IPS DF 4.7 (cell line): ENCODE results near the gene PPP2R2B.
"Not testable (repeated sequence)": the region's sequence is repeated elsewhere in the genome, so short reads cannot be mapped to it uniquely, and the experiment has no call there.

Source experiments
- DNase-seq: peaks from one replicate; pipeline ENCODE4 v3.0.0-alpha.2; 2013; ENCODE audit warnings: low spot score; ENCODE audit errors: extremely low read depth

Gene PPP2R2B

DNA sequence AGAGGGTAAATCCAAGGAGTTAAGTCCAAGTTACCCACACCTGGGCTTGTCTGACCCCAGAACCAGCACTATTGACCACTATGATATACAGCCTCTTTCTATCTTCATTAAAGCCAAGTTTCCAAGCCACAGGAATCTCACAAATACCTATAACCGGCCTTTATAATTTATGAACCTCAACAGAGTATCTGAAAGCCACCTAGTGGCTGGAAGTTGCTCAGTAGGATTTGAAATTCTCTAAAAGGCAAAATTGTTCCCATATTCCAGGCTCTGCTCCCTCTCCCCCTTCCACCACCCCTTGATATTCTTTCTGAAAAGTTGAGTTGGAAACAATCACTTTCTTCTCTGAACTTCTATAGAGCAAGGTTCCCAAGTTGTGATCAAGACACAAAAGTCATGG, 256.2 kb downstream of the PPP2R2B start:
- DNase-seq, result no peak

DNA sequence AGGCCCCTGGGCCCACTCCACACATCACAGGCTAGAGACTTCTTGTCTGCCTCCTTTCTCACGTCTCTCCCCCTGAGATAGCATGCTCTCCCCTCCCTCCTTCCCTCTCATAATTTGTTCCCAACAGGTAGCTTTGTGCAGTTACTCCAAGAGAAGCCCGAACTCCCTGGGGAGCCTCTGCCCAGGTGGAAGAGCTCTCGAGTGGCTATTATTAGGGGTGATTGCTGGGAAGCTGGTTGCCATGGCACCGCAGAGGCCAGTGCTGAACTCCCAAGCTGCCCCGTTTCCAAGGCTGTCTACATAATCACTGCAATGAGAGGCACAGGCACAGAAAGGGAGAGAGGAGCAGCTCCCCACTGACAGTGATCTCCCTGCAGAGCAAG, 257.9 kb downstream of the PPP2R2B start:
- no peak for DNase-seq

DNA sequence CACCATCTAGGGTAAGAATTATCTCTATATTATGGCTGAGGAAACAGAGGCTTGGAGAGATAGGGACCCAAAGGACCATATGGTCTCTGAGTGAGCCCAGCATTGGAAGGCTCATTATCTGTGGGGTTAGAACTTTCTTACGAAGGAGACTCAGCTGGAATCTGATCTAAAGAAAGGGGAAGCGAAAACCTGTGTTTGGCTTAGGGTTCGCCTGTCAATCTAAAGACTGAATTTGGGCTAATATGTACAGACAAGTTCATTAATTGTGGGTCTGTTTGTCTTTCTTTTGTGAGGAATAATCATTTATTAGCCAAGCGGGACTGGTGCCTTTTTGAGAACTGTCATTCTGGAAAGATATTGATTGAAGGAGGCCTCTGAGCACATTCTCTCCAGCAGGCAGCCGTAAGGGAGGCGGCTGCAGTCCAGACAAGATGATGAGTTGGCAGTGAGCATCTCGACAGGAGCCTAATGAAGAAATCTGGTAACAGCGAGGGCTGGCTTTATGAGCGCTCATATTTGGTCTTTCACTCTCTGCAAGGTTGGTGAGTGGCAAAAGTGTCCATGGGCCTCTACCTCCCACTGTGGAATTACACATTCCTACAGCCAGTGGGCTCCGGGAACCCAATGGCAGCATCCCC, 258.4 kb downstream of the PPP2R2B start:
- DNase-seq, result no peak

DNA sequence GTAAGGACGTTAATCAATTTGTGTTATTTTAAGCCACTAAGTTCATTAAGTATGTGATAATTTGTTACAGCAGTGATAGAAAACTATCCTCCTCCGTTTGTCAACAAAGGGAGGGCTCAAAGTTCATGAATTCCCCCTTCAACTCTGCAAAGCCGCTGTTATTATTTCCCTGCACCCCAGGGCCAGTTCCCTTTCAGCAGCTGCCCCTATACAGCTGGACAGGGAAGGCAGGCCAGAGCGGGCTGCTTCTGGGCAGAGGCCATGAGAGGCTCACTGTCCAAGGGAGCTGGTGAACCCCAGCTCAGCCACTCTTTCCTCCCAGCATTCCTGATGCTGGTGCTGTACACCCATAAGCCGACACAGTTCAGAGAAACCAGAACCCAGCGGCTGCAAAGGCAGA, 260.1 kb downstream of the PPP2R2B start:
- DNase-seq, result no peak

DNA sequence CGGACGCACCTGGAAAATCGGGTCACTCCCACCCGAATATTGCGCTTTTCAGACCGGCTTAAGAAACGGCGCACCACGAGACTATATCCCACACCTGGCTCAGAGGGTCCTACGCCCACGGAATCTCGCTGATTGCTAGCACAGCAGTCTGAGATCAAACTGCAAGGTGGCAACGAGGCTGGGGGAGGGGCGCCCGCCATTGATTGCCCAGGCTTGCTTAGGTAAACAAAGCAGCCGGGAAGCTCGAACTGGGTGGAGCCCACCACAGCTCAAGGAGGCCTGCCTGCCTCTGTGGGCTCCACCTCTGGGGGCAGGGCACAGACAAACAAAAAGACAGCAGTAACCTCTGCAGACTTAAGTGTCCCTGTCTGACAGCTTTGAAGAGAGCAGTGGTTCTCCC, 268.8 kb downstream of the PPP2R2B start:
- not testable (repeated sequence) for DNase-seq

DNA sequence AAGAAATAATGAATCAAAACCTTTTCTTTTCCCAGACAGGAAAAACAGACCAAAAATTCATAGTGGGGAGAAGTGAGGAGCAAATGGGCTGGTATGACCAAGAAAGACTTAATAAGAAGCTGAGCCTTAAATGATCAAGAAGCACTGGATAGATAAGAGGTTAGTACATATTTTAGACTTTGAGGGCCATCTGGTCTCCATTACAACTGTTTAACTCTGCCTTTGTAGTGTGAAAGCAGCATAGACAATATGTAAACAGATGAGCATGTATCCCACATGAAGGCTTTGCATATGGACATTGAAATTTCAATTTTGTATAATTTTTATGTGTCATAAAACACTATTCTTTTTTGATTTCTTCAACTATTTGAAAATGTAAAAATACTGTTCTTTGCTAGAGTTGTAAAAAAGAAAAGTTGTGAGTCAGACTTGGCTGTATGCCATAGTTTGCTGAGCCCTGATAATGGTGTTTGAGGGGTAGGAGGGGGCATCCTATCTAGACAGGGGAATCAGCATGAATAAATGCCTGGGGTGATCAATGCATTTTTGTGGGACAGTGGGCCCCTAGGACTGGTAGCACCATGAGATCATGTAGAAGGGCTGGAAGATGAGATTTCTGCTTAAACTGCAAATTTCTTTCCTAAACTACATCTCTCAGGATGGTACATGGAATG, 270.8 kb downstream of the PPP2R2B start:
- DNase-seq, result no peak

DNA sequence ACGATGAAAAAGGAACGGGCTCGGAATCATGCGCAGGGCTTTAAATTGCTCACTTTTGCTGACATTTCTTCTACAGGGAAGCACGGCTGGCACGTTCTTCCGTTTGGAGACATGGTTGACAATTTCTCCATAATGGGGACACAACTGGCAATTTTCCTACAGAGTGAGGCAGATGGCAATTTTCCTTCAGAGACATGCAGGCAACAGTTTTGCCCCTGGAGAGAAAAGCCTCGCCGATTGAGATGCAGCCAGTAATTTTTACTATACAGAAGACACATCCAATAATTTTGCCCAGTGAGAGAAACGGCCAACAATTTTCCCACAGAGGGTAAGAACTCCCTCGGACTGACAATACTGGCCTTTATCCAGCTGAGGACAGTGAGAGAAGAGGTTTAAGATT, 271.7 kb downstream of the PPP2R2B start:
- no peak for DNase-seq

DNA sequence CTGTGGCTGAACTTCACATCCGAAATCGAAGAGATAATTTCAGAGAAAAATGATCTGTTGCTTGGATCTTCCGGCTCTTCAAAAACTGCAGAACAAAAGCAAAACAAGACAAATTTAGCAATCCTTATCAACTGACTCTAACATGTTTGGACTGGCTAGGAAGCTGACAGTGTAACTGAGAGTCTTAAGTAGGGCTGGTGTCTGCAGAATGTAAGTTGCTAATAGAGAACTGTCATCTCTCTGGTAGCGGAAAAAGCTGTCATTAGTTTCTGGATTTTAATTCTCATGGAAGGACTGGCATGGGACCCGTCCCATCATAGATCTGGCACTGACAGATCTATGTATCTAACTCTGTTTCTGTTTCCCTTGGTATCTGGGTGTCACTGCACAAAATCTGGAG, 278.2 kb downstream of the PPP2R2B start:
- DNase-seq, result no peak

DNA sequence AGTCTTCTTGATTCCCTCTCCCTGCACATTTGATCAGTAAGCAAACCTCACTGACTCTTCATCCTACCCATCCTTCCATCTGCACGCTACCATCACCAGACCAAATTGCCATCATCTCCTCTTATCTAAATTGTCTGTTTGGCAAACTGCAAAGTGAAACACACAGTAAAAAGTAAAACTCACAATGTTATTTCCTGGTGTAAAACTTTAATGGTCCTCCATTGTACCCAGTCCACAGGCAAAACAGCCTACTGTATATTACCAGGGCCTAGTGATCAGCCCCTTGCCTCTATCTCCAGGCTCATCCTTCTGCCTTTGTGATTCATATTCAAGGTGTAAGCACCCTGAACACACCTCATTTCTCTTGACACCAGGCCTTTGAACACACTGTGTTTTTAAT, 279.3 kb downstream of the PPP2R2B start:
- DNase-seq, result no peak

DNA sequence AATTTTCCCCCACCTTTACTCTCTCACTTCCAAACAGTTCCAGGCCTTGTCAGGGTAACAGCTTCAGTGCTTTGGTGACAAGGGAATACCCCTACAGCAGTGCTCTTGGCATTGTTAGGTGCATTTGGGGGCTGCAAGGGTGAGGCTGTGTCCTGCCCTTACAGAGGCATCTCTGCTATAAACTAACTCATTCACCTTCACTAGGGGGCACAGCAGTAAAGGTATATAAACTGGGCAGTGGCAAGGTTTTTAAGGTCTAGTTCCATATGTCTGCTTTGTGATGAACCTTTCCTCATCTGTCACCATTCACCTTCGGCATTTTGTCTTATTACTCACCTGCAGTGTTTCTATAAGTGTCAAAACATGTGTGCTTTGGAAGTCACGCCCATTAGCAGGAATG, 283.5 kb downstream of the PPP2R2B start:
- DNase-seq, result no peak

DNA sequence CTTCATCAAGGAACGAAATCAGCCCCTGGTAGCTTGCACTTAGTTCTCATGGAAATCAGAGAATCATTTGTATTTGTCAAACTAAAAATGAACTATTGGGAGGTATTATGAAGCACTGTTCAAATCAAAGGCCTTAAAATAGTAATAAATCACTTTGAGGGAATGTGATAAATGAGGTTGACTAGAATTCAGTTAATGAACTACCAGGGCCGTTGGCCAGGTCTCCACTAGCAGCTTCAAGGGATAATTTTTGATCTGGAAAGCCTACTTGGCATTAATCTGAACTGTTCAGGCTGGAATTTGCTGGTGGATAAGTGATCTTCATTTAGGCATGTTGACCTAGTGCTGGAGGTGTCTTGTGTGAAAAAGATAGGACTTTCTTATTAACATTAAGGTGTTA, 286.2 kb downstream of the PPP2R2B start:
- no peak for DNase-seq

DNA sequence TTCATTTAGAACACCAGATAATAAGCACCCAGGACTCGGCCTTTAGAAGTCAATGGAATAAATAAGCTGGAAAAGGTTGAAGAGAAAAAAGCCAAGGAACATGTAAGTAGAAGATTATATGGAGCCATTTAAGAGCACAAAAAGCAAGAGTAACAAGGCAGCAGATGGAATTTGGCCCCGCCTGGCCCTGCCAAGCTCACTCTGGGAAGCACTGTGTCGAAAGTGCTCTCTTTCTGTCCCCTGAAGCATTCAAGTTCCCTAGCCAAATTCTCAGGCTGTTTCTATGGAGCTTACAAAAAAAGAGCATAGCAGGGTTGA, 289.6 kb downstream of the PPP2R2B start:
- no peak for DNase-seq

DNA sequence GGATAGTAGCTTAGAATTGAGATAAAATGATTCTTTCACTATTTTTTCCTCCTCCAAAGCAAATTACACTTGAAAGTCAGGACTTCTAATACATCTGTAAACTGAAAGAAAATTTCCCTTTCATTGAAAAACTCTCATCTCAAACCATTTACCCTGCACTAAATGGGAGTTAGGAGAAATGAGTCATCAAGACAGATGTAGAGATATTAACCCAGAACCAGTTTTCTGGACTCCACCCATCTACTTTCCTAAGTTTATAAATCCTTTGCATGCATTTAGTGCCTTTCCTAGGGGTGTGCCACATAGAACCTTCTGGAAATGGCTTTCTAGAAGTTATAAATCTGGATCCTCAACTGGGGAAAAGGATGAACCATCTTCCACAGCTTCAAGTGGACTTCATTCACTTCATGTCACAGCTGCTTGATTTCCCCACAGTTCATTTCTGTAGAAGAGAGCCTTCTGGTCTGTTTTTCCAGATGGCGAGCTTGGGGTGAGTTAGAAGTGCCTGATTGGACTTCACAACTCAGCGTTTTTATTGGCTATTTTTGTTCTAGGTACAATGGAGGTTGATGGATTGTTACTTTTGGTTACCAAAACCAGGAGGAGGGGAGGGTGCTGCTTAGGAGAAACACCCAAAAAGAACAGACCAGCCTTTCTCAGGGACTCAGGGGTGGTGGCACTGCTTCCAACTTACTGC, 290.1 kb downstream of the PPP2R2B start:
- no peak for DNase-seq

DNA sequence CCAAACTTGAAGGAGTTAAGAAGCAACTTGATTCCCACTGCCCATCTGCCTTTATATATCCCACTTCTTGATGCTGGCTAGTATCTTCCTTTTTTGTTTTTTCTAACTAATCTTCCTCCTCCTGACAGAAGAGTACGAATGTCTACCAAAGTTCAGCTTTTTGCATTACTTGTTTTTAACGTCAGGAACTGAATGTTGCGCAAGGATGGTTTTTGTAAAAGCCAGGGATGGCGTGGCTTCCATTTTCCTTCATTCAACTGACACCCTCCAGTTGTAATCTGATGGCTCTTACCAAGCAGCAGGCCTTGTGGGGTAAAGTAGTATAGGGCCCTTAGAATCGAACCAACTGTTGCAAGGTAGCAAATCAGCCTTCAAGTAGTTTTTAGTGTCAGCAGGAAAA, 291.8 kb downstream of the PPP2R2B start:
- no peak for DNase-seq

DNA sequence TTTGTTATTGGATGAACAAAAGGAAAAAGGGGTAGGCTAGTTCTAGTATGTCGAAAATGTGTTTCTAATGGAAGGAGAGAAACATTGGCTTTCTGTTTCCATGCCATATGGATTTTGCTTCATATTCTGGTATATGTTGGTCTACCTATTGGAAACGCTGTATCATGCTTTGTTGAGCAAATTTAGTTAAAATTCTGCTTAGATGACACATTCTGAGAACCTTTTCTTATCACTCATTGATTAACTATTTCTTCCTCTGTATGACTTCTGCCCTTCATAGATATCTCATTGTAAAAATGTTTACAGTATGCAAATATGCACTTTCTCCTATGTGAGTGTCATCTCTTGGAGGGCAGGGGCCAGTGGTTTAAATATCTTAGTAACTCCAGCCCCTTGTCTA, 293.8 kb downstream of the PPP2R2B start:
- DNase-seq, result no peak

DNA sequence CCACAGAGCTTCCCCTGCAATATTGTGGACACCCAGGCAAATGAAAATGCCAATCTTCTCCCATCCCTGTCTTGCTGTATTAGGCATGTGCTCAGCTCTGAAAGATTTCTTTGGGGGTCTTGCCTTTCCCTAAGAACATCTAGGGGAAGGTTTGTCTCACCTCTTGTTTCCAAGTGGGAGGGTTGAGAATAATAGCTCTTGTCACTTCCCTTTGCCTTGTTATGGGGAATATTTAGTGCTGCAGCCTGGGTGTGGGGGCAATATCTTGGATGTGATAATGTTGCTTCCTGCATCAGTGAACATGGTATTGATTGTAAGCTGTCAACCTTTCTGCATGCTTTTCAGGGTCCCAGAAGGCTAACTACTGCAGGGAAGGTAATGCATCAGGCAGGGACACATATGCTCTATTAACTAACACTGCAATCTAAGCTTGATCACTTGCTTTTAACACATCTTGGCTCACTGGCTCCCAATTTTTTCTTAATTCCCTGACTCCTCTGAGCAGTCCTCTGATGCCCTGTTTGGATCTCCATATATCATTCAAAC, 296.4 kb downstream of the PPP2R2B start:
- no peak for DNase-seq

DNA sequence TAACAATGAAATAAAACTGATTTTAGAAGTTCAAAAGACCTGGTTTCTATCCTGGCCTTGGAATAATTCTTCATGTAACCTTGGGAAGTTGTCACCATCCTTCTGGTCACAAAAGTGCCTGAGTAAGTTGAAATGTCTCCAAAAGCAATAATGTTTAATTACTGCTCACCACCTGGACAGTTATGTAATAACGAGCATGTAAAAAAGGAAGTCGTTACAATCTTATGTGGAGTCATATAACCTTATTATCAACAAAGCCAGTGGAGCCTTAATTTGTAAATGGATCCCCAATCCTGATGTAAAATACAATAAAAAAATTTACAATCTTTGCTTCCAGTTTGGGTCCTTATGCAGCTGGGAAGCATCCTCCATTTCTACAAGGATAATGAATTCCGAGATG, 298.3 kb downstream of the PPP2R2B start:
- no peak for DNase-seq

DNA sequence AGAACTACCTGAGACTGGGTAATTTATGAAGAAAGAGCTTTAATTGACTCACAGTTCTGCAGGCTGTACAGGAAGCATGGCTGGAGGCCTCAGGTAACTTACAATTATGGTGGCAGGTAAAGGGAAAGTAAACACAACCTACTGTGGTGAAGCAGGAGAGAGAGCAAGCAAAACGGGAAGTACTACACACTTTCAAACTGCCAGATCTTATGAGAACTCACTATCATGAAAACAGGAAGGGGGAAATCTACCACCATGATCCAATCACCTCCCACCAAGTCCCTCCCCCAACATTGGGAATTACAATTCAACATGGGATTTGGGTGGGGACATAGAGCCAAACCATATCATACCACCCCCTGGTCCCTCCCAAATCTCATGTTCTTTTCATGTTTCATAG, 303.8 kb downstream of the PPP2R2B start:
- DNase-seq, result no peak

DNA sequence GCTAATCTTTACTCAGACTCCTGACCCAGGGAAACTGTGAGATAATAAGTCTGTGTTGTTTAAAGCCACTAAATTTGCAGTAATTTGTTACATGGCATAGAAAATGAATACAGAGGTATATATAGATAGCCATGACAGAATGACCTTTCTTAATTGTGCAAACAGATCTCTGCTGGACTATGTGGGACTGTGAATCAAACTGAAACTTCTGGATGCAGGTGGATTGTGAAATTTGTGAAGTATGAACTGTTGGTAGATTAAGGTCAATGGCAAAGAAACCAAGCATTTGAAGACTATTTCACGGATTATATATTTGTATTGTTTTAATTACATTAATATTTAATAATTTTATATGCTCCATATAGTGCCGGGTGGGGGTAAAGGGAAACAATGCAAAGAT, 310.4 kb downstream of the PPP2R2B start:
- DNase-seq, result no peak

DNA sequence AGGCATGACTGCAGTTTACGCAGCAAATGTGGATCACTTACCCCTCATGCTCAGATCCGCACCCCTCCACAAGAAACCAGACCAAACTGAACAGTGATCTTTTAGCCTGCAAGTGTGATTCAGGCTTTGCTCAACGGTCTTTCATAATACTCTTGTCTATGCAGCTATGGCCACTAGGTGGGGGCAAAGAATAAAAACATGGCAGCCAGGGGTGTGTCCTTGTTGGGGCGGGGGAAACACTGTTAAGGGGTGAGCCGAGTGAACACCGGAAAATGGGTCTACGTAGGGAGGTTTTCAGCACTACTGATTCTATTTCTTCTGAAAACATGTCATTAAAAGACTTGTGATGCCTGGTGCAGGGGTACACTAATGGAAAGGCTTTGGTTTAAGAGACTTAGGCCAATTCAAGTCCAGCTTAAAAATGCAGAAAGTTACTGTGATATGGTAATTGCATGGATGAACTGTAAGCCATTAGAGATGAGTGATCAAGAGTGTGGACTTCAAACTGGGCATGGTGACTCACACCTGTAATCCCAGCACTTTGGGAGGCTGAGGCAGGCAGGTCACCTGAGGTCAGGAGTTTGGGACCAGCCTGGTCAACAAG, 312.7 kb downstream of the PPP2R2B start:
- DNase-seq, result no peak

DNA sequence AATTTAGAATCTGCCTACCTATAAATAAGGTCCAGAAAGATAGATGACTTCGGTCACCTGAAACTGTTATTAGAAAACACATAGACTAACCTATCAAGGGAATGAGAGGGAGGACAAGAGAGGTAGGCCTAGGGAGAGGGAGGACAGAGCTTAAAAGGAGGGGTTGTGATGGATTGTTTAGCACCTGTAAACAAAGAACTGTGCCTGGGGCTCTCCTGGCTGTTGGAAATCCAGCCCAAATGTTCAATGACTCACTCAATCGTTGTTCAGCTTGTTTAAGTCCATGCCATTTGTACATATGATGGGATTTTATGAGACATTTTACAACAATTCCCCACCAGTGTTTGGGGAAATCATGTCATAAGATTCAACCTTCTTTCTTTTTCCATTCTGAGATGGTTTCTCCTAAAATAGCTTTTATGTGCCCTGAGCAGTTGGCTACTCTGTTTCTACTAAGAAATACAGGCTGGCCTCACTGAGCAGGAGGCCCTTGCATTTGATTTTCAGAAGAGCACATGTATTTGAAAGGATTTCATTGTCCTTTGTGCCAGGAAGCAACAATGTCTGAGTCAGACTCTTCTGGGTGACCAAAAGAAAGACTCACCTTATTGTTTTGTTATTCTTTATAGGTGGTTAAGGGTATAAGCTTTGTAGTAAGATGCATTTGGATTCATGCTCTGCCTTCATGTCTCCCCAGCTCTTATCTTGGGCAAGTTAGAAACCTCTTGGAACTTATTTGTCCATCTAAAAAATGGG, 314.4 kb downstream of the PPP2R2B start:
- DNase-seq, result no peak

DNA sequence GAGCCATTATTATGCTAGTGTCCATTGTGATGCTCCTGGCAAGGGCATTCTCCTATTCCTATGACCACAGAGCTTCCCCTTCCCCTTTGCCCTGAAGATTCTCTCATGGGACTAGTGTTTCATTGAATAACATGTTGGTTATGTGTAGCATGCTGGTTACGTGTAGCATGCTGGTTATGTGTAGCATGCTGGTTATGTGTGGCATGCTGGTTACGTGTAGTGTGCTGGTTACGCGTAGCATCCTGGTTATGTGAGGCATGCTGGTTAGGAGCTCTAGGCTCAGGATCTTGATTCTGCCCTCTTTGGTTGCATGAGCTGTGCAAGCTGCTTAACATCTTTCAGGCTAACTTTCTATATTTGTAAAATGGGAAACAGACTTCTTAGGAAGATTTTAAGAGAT, 316.1 kb downstream of the PPP2R2B start:
- no peak for DNase-seq
